HG03378 (cell line): Measurements from ENCODE around the gene FOXC1.

Experiments
- ATAC-seq: cut with Tn5 transposase; IDR thresholded peaks from one replicate; pipeline ENCODE4 v1.9.1; 2021; ENCODE audit warnings: mild to moderate bottlenecking, moderate library complexity; ENCODE audit not compliant: unreplicated experiment

The FOXC1 gene

GRCh38 chr6:1611572-1612298 lies 2.0 kb downstream of the FOXC1 start:
- ATAC-seq, result no peak

- no peak for ATAC-seq
Observed at GRCh38 chr6:1612299-1612973, 2.7 kb downstream of the FOXC1 start.

DNA sequence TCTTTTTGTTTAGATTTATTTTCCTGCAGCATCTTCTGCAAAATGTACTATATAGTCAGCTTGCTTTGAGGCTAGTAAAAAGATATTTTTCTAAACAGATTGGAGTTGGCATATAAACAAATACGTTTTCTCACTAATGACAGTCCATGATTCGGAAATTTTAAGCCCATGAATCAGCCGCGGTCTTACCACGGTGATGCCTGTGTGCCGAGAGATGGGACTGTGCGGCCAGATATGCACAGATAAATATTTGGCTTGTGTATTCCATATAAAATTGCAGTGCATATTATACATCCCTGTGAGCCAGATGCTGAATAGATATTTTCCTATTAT lies 3.2 kb downstream of the FOXC1 start:
- no peak for ATAC-seq

DNA sequence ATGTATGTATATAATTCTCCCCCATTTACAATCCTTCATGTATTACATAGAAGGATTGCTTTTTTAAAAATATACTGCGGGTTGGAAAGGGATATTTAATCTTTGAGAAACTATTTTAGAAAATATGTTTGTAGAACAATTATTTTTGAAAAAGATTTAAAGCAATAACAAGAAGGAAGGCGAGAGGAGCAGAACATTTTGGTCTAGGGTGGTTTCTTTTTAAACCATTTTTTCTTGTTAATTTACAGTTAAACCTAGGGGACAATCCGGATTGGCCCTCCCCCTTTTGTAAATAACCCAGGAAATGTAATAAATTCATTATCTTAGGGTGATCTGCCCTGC lies 3.6 kb downstream of the FOXC1 start:
- ATAC-seq, result no peak

- ATAC-seq, result no peak
Observed at GRCh38 chr6:1613688-1614447, 4.2 kb downstream of the FOXC1 start.

DNA sequence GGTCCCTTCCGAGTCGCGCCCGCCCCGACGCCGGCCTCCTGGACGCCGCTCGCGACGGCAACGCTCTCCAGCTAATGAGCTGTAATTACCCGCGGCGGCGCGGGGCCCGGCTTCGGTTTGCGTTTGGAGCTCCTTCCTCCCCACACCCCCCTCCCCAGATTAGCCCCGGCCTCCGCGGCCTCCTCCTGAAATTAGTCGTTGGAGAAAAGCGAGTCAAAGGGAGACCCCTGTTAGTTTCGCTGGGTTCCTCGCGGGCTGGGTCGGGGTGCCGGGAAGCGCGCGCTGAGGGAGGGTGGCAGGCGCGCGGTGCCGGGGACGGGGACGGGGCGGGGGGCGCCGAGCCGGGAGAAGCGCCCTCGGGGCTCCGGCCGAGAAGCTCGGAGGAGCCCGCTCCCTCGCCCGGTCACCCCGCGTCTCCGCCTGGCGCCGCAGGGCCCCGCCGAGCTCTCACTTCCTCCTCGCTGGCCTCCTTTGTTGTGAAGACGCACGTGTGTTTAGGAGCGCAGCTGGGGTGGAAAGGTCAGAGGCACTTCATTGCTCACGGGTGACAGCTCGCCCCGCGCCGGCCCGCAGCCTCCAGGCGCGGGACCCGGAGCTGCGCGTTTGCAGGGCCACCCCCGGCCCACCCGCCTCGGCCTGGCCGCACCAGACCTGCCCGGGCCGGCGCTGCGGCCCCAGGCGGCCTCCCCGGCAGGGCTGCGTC lies 4.9 kb downstream of the FOXC1 start:
- no peak for ATAC-seq

- ATAC-seq, result no peak
Observed at GRCh38 chr6:1615151-1615852, 5.6 kb downstream of the FOXC1 start.

GRCh38 chr6:1615853-1616420 lies 6.2 kb downstream of the FOXC1 start:
- no peak for ATAC-seq

DNA sequence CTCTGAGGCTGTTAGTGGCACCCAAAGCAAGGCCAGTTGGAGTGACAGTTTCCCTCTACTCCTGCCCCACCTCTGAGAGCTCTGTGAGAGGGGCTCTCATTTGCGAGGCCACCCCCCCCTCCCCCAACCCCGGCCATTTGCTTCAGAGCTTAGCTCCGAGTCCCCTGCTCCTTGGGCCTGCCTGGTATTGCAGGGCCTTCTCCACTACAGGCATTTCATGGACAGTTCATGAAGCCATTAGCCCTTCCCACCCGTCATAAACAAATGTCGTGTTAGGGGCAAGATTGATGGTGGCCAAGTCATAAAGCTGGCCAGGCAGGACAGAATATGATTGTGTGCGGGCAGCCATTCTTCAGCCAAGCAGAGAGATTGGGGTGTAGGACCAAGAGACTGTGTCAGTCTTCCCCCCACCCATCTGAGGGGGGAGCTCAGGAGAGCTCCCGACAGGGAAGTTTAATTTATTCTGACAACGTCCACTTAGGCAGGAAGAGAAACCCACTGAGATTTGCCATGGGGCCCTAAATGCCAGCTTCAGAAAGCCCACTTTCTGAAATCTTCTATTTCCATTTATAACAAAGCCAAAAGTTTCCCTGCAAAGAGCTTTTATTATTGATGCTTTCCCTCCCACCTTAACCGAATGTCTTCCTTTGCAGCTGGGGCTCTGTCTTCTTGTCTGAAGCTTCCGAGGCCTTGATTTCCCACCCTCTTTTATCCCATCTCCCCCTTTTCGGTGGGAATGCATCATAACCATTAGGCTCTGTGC lies 7.2 kb downstream of the FOXC1 start:
- no peak for ATAC-seq

DNA sequence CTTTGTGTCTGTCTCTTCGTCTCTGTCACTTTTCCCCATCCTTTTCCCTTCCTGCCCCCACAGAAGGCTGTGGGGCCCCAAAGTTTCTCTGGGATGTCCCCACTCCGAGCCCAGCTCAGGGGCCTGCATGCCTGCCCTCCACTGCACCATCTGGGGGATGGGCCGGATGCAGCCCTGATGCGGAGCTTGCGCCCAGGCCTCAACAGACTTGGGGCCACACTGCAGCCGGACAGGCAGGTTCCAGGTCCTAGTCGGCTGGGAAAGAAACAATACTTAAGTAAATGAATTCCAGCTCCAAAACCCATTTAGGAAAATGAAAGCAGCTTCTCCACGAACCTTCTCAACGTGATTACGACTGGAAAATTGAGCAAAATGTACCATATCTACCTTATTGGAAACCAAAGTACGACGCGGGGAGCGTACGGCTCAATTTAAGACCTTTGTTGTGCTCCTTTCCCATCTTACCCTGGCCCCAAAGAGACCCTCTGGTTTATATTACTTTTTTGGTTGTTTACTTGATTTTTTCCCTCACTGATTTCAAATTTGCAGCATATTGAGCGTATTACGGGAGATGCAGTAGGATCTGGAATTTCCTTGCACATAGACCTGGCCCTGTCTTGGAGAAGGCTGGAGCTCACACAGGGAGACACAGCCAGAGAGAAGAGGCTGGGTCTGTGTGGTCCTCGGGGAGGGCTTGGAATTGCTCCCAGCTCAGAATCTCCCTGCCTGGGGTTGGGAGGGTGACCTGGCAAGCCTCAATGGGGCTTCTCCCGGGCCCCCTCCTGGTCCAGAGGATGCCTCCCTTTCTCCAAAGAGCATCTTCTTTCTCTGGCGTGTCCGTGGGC lies 8.0 kb downstream of the FOXC1 start:
- no peak for ATAC-seq

DNA sequence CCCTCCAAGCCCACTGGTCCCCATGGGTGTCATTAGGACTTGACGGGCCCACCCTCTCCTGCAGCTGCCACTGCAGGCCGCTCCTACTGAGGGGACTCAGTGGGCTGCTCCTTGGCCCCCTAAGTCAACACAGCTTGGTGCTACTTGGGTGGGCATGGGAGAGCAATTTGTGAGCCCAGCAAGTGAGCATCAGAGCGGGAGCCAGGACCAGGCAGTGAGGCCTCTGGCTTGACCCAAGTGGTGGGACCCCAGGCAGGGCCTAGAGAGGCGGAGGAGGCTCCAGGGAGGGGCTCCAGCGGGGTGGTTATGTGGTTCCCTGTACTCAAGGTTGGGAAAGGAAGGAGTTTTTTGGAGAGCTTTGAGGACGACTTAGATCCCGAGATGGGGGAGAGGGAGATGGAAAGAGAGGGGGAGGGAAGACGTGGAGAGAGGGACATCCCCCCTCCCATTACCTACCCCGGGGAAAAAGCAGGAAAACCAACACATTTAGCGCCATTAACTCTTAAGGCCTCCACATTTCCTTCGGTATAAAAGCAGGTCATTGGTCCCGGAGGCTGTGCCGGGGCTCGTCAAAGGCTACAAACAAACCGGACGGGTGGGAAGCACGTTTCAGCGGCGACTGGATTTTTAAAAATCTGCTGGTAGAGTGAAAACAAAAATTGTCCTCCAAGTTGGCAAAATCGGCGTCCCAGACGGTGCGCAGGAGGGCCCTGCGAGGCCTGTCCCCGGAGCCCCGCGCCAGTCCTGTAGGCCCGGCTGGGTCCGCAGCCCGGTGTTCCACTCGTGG lies 8.8 kb downstream of the FOXC1 start:
- no peak for ATAC-seq

DNA sequence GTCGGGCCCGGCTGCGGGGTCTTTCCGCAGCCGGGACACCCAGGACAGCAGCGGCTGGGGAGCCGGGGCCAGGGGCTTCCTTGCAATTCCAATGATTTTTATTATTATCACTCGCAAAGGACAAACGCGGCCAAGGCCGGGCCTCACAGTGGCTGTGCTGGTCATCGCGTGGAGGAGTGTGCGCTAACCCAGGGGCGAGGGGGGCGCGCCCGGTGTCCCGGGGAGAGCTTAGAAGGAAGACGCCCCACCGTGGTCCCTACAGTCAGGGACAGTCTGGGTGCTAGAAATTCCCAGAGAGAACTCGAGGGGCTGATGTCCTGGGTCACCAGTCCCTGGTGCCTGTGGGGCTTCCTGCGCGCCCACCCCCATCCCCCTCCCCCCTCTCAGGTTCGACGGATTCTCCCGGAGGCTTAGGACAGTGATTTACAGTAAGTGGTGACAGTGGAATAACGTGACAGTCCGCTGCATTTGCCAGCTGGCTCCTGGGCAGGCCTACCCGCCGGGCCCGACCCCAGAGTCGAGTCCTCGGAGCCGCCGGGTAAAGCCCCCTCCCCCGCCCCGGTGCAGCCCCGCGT lies 9.5 kb downstream of the FOXC1 start:
- no peak for ATAC-seq

DNA sequence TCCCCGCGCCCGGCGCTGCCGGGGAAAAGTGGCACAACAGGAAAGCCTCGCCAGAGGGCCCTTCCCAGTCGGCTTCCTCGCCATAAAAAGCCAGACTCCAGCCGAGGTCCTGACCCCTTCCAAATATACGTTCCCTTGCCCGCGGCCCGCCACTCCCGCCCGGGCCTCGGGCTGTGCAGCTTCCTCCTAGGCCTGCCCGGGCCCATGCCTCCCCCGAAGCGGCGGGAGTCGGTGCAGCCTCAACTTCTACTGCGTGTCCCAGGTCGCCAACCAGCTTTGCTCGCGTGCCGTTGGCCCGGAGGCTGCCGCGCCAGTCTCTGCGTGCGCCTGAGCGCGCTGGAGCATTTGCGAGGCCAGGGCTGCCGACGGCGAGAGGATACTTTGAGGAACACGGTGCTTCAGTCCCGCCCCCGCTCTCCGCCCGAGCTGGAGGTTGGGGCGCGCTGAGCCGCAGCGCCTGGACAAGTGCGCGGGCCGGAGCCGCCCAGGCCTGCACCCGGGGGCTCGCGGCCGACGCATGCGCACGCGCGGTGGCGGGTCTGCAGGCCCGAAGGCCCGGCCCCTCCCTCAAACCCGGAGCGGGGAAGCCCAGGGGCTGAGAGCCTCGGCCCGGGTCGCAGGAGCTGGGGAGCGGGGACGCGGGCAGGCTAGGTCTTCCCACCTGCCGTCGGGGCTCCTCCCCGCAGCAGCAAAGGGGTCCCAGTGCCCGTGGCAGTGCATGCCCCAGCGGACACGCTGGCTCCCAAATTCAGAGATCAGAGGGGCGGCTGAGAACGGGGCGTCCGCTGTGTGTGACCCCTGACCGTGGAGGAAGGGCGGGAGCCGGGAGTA lies 10.2 kb downstream of the FOXC1 start:
- no peak for ATAC-seq

DNA sequence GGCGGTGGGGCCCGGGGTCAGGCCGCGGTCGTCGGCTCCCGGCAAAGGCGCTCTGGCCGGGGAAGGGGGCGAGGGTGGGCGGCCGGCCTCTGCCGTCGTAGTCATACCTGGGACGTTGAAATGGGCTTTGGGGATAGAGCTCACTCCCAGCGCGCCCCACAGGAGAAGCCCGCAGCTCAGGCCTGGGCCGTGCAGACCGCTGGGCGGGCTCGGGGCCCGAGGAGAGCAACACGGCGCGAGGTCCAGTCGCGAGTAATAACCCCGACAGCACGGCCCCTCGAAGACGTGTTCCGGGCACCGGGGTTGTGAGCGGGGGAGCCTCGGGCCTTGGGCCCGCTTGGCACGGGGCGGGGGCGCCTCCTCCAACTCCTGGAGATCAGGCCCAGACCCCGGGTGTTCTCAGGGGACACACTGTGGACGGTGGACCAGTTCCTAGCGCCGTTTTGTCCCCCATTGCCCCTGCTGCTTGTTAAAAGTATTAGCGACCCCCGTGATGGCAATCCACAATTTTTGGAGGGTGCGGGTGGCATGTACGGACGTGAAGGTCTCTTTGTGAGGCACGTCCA lies 10.9 kb downstream of the FOXC1 start:
- ATAC-seq, result no peak

- ATAC-seq, result no peak
Observed at GRCh38 chr6:1621070-1621701, 11.5 kb downstream of the FOXC1 start.

GRCh38 chr6:1622220-1622850 lies 12.6 kb downstream of the FOXC1 start:
- ATAC-seq, result no peak
